NCI-H1092 (cell line): ENCODE results near the gene ISL2.

ENCODE experiments used
- DNase-seq: peaks from one replicate; lab custom pipeline; 2025; lab: John Stamatoyannopoulos, UW

ISL2 gene

GRCh38 chr15:76342058-76342381 lies 5.4 kb downstream of the ISL2 start:
- no peak for DNase-seq

GRCh38 chr15:76342382-76343201 lies 6.0 kb downstream of the ISL2 start:
- no peak for DNase-seq

- DNase-seq, result no peak
Measured at GRCh38 chr15:76343313-76343996, 6.9 kb downstream of the ISL2 start.

- DNase-seq, result no peak
Measured at GRCh38 chr15:76344893-76345582, 8.5 kb downstream of the ISL2 start.

GRCh38 chr15:76345583-76345879 lies 9.0 kb downstream of the ISL2 start:
- DNase-seq, result no peak

GRCh38 chr15:76345880-76346668 lies 9.5 kb downstream of the ISL2 start:
- DNase-seq, result no peak

GRCh38 chr15:76346669-76347481 lies 10.3 kb downstream of the ISL2 start:
- no peak for DNase-seq

- no peak for DNase-seq
Measured at GRCh38 chr15:76347482-76348055, 11.0 kb downstream of the ISL2 start.

GRCh38 chr15:76349301-76350070 lies 12.9 kb downstream of the ISL2 start:
- DNase-seq, result no peak

GRCh38 chr15:76353023-76353577 lies 16.5 kb downstream of the ISL2 start:
- DNase-seq, result no peak

GRCh38 chr15:76353903-76354302 lies 17.3 kb downstream of the ISL2 start:
- DNase-seq, result no peak

GRCh38 chr15:76354823-76355440 lies 18.4 kb downstream of the ISL2 start:
- no peak for DNase-seq

GRCh38 chr15:76358453-76358852 lies 21.9 kb downstream of the ISL2 start:
- DNase-seq, result no peak

GRCh38 chr15:76359152-76359551 lies 22.6 kb downstream of the ISL2 start:
- no peak for DNase-seq

GRCh38 chr15:76360416-76360815 lies 23.8 kb downstream of the ISL2 start:
- DNase-seq, result no peak

GRCh38 chr15:76363251-76363650 lies 26.7 kb downstream of the ISL2 start:
- peak; percentile 0 for DNase-seq

GRCh38 chr15:76366714-76367113 lies 30.1 kb downstream of the ISL2 start:
- no peak for DNase-seq

GRCh38 chr15:76368122-76368621 lies 31.6 kb downstream of the ISL2 start:
- no peak for DNase-seq

- DNase-seq, result no peak
Measured at GRCh38 chr15:76376029-76376428, 39.5 kb downstream of the ISL2 start.
